ELF-1 (cell line): ENCODE measurements around the gene SV2A.

Source experiments
- DNase-seq: peaks from one replicate; pipeline ENCODE4 v3.0.0-alpha.2; 2016; ENCODE audit warnings: low read depth, low spot score

The SV2A gene

DNA sequence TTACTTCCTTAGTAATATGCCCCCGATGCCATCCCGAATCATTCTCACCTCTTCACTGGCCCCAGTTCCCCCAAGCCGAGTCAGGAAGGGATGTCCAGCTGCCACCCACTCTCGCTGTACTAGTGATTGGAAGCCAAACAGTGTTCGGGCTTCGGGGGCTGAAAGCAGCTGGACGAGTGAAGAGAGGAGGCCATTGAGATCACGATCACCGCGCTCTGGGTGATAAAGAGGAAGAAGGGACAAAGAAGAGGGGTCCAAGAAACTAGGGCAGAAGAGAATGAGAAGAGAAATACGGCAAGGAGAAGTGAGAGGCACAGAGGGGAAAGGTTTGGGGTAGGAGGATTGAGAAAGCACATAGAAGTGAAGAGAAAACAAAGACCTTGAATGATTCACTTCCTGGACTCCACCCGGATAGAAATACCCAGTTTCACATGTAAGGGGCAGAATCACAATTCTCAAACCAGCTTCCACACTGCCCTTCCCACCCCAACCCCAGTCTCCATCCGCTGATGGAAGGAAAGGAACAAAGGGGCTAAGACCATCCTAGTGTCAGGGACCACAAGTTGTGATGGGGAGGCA lies 13.7 kb upstream of the SV2A start:
- no peak for DNase-seq

- no peak for DNase-seq
These were observed 12.2 kb upstream of the SV2A start for GRCh38 chr1:149929856-149930255.

- no peak for DNase-seq
These were observed 10.7 kb upstream of the SV2A start for GRCh38 chr1:149928401-149928724.

GRCh38 chr1:149927563-149928400 lies 10.1 kb upstream of the SV2A start, which contains the start of gene SF3B4:
TSS of gene SF3B4 (minus strand) at chr1:149927803. CDS start at chr1:149927759, 44 bp downstream.
- peak; percentile 94 for DNase-seq

DNA sequence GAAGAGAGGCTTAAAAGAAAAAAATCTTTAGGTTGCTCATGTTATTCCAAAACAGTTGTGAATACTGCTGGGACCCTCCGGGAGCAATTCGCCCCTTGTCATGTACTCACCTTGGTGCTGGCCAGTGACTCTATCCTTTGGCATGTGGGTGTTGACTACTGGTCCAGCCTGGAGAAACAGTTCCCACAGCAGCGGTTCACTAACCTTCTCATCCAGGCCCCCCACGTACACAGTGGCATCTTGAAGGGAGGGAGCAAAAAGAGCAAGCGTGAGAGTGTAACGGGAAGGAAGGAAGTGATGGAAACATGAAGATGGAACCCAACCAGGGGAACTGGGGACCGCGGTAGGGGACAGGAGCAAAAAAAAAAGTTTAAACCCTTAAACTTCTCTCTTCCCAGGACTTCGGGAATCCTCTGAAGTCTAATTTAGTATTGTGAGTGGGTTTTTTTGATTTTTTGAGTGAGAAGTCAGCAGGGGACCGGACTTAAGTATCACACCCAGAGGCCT lies 9.5 kb upstream of the SV2A start:
- no peak for DNase-seq

DNA sequence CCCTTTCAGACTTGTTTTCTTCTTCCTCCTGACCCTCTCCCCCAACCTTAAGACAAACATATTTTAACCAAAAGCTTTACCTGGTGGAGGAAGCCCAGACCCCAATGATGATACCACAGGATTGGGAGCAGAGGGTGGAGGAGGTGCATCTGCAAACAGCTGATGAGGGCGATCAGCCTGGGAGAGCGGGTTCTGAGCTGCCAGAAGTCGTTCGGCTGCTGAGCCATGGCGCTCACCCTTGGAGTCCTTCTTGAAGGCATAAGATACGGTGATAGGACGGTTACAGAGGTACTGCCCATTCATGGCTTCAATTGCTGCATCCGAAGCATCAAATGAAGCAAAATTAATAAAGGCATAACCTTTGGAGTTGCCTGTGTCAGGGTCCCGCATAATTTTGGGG lies 8.7 kb upstream of the SV2A start:
- no peak for DNase-seq

- no peak for DNase-seq
These were observed 8.1 kb upstream of the SV2A start for GRCh38 chr1:149925751-149926150.

DNA sequence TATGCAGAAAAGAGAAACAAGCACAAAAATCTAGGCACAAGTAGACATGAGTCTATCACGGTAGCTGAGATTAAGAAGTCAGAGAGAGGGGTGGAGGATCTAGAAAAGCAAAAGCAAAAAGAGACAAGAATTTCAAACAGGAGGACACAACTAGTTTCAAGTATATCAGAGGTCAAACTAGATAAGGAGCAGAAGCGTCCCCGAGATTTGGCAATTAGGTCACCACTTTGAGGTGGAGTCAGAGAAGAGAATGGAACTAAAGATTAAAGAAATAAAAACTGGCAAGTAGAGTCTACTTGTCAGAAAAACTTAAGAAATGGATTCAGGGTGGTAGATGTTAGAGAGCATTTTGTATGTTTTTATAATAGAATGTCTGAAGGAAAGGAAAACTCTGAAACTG lies 7.7 kb upstream of the SV2A start:
- DNase-seq: no peak

- no peak for DNase-seq
These were observed 6.0 kb upstream of the SV2A start for GRCh38 chr1:149923626-149924025.

- no peak for DNase-seq
These were observed 769 bp downstream of the SV2A start for GRCh38 chr1:149916898-149917252.

- no peak for DNase-seq
These were observed 1.3 kb downstream of the SV2A start for GRCh38 chr1:149916193-149916897.

- no peak for DNase-seq
These were observed 2.0 kb downstream of the SV2A start for GRCh38 chr1:149915429-149916192.

GRCh38 chr1:149914545-149914944 lies 3.1 kb downstream of the SV2A start:
- DNase-seq: no peak

GRCh38 chr1:149906570-149907075 lies 11.0 kb downstream of the SV2A start:
- no peak for DNase-seq

DNA sequence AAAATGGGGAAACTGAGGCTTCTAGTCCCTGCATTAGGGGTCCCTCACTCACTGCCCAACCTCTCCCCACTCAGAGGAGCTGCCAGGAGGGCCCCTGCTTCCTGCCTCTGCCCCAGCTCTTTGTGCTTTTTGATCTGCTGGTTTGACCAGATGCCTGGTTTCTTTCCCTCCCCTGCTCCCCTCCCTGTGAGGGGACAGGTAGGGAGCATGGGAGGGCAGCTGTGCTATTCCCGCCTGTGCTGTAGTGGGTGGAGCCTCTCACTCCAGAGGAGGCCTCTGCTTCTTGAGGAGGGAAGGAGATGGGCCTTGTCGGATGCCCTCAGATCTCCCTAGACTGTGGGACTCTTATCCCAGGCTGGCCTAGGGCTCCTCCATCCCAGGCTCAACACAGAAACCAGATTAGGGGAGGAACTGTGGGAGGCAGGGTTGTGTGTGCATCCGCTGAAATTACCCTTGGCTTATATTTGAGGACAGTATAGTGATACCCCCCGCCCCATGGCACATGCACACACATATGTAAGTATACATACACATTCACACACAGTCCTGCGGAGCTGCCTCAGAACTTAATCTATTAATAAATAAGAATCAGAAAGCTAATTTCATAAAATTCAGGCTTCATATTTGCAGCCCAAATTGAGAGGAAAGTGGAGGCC lies 13.7 kb downstream of the SV2A start:
- DNase-seq: peak; percentile 51

DNA sequence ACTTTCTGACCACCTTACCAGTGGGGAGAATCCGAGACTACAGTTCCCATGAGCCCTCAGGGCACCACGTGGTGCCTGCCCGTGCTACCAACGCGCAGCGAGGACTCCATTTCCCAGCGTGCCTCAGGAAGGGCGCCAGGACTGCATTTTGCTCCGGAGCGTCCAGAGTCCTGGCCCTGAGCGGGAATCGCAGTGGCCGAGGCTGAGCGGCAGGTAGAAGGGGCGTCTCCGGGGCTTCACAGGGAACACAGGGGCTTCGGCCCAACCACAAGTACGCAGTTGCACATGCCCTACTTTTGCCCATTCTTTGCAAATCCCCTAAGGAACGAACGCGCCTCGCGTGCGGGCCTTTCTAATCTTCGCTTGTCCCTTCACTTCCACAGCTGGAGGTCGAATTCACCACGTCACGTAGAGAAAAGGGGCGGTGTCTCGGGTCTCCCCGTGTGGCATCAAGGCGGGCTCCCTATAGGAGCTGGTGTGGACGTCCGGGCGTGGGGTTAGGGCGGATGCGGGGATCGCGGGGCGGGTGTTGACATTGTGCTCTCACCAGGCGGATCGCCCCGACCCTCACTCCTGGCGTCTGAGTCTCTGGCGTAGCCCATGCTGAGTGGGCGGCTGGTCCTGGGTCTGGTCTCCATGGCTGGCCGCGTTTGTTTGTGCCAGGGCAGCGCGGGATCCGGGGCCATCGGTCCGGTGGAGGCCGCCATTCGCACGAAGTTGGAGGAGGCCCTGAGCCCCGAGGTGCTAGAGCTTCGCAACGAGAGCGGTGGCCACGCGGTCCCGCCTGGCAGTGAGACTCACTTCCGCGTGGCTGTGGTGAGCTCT lies 18.0 kb downstream of the SV2A start, which contains the start of gene BOLA1:
TSS of gene BOLA1 (plus strand) at position 109 of the 825 bp plus-strand sequence. CDS start at position 601, 492 bp downstream.
- peak; percentile 95 for DNase-seq

DNA sequence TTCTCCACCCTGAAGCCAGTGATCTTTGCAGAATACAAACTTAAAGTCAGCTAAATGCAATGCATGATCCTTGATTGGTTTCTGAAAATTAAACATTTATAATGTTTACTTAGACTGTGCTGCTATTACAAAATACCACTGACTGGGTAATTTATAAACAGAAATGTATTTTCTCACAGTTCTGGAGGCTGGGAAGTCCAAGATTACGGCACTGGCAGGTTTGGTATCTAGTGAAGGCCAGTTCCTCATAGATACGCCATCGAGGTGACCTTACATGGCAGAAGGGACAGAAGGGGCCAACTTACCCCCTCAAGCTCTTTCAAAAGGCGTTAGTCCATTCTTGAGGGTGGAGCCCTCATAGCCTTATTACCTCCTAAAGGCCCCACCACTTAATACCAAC lies 21.1 kb downstream of the SV2A start:
- no peak for DNase-seq

DNA sequence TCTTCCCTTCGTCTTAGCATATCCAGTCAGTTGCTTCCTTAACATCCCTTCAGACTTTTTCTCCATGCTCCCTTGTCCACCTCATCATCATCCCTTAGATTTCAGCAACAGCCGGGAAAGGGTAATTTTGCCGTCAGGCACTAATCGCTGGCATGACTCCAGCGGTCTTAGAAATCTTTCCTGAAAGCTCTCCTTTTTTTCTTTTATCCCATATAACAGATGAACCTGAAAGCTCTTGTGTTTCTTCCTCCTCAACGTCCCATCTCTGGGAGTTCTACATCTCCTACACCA lies 28.7 kb downstream of the SV2A start:
- DNase-seq: no peak

- peak; percentile 98 for DNase-seq
These were observed 29.2 kb downstream of the SV2A start for GRCh38 chr1:149888247-149888998.
